Panc1 (cell line): Measurements from ENCODE around the gene POU2F1.

Experiments used
- TCF7L2 ChIP-seq: IDR thresholded peaks from 2 replicates; pipeline ENCODE4 v1.6.1; 2011; ENCODE audit warnings: mild to moderate bottlenecking, low read depth, low read length, inconsistent platforms
- TF ChIP-seq, protein P1 (sequence below): fragments of 450-650 bp; IDR thresholded peaks from 2 replicates; pipeline ENCODE4 v1.5.1; 2017; ENCODE audit warnings: mild to moderate bottlenecking

- TF ChIP-seq, protein P1, sequence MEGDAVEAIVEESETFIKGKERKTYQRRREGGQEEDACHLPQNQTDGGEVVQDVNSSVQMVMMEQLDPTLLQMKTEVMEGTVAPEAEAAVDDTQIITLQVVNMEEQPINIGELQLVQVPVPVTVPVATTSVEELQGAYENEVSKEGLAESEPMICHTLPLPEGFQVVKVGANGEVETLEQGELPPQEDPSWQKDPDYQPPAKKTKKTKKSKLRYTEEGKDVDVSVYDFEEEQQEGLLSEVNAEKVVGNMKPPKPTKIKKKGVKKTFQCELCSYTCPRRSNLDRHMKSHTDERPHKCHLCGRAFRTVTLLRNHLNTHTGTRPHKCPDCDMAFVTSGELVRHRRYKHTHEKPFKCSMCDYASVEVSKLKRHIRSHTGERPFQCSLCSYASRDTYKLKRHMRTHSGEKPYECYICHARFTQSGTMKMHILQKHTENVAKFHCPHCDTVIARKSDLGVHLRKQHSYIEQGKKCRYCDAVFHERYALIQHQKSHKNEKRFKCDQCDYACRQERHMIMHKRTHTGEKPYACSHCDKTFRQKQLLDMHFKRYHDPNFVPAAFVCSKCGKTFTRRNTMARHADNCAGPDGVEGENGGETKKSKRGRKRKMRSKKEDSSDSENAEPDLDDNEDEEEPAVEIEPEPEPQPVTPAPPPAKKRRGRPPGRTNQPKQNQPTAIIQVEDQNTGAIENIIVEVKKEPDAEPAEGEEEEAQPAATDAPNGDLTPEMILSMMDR: no peak
- no peak for TF ChIP-seq TCF7L2
Observed at GRCh38 chr1:167430849-167431242, 210.2 kb downstream of the POU2F1 start.
